Measurements from ENCODE around the gene CDKL1. TPM values are rescaled to one million over a fixed set of nuclear protein-coding genes. Genes with fewer than 3 reads are reported as not detected.

The CDKL1 gene
- total RNA-seq, 1 experiment from 2014 or later = 3.6 TPM

DNA sequence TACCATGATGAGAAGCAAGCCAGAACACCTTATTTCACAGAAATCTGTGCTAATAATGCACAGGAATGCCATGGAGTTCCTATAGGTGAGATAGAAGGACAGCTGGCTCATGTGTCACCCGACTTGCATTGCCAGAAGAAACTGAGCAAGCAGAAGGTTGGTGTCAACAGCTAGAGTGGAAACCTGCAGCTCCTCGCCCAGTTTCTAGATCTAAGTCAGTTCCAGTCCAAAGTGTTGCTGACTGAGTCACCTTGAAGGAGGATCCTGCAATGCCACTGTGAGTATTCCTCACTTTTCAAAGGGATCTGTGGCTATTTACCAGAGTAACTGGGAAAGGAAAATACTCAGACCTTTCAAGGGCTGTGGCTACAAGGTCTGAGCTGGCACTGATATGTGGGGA is 17.1 kb downstream of the CDKL1 start (continued):
- no peak for TF ChIP-seq ETV6 (CRISPR knock-in tag; IDR thresholded peaks at IDR 0.05)

DNA sequence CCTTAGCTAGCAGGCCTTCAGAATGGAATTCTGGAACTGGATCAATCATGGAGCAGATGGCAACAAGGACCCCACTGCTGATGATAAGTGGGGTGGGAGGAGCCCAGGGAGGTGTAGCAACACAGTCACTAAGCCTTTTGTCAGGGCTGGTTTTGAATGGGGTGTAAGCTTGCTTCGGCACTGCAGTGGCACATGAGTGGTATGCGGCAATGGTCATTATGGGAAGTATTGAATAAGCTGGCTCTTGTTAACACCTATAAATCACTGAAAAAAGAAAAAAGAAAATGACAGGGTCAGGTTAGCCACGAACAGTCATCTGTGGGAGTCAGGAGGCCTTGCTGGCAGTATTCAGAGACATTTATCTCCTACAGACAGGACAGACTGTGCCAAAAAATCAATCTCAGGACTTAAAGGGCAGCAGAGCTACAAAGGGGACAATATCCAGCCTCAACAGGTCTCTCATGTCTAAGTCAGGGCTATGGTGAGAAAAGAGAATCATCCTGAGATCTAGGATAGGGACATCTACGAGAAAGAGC is 19.1 kb downstream of the CDKL1 start:
- DNase-seq (ENCODE audit: low spot score) (no peak), ATAC-seq (no peak)
- ChIA-PET POLR2A (no interaction called here), CTCF (interaction anchor here (1.3 to 1.4 kb wide), 2 partner anchors 37 to 57 kb away, joined by 3 read pairs; no protein-coding TSS in a partner anchor)
- no peak overlapping the region for H3K27ac Mint-ChIP-seq
- H3K9me3 Mint-ChIP-seq = no peaks in the 10 kb centered on the region
- no peaks in the 10 kb centered on the region for H3K4me1 Mint-ChIP-seq
- TF ChIP-seq, protein P1, sequence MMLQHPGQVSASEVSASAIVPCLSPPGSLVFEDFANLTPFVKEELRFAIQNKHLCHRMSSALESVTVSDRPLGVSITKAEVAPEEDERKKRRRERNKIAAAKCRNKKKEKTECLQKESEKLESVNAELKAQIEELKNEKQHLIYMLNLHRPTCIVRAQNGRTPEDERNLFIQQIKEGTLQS (CRISPR knock-in tag; conservative IDR thresholded peaks at IDR 0.05) = no peak
- TF ChIP-seq FOXP1 (CRISPR knock-in tag; IDR thresholded peaks at IDR 0.05; ENCODE audit: borderline replicate concordance) = no peak
- TF ChIP-seq, protein P2, sequence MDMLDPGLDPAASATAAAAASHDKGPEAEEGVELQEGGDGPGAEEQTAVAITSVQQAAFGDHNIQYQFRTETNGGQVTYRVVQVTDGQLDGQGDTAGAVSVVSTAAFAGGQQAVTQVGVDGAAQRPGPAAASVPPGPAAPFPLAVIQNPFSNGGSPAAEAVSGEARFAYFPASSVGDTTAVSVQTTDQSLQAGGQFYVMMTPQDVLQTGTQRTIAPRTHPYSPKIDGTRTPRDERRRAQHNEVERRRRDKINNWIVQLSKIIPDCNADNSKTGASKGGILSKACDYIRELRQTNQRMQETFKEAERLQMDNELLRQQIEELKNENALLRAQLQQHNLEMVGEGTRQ (CRISPR knock-in tag; IDR thresholded peaks at IDR 0.05) = no peak
- H3K4me3 Mint-ChIP-seq = no peak overlapping the region
- no peaks in the 10 kb centered on the region for H3K36me3 Mint-ChIP-seq
- H3K27me3 Mint-ChIP-seq (ENCODE audit: low read depth) = no peaks in the 10 kb centered on the region

DNA sequence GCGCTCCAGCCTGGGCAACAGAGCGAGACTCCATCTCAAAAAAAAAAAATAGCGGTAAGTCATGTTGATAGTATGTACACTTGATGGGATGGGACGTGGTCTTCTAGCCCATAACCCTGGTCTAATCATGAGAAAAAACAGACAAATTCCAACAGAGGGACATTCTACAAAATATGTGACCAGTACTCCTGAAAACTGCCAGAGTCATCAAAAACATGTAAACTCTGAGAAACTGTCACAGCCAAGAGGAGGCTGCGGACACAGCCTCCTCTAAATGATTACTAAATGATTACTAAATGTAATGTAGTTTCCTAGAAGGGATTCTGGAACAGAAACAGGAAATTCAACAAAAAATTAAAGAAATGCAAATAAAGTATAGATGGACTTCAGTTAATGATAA is 20.9 kb downstream of the CDKL1 start:
- Mint-ChIP-seq H3K4me3 (no peak overlapping the region), H3K36me3 (no peaks in the 10 kb centered on the region), H3K4me1 (no peaks in the 10 kb centered on the region), H3K27me3 (ENCODE audit: low read depth) (no peaks in the 10 kb centered on the region), H3K9me3 (peaks cover 3% of the 10 kb centered on the region), H3K27ac (no peak overlapping the region)
- no peak for DNase-seq (ENCODE audit: low spot score)
- no peak for ATAC-seq
- ChIA-PET CTCF (no interaction called here), POLR2A (no interaction called here)
- TF ChIP-seq NR3C1 (CRISPR knock-in tag; conservative IDR thresholded peaks at IDR 0.05; ENCODE audit: low read depth) (no peak), FOXP1 (CRISPR knock-in tag; IDR thresholded peaks at IDR 0.05; ENCODE audit: borderline replicate concordance) (no peak), GTF2I (CRISPR knock-in tag; conservative IDR thresholded peaks at IDR 0.05) (no peak), ZNF121 (CRISPR knock-in tag; IDR thresholded peaks at IDR 0.05) (no peak), PRRX2 (CRISPR knock-in tag; IDR thresholded peaks at IDR 0.05) (no peak), NFATC4 (CRISPR knock-in tag; IDR thresholded peaks at IDR 0.05) (no peak), ZBTB21 (CRISPR knock-in tag; IDR thresholded peaks at IDR 0.05; ENCODE audit: borderline replicate concordance) (no peak), ZNF416 (CRISPR knock-in tag; IDR thresholded peaks at IDR 0.05) (no peak), HMGA2 (CRISPR knock-in tag; IDR thresholded peaks at IDR 0.05) (no peak)
- TF ChIP-seq, protein P3, sequence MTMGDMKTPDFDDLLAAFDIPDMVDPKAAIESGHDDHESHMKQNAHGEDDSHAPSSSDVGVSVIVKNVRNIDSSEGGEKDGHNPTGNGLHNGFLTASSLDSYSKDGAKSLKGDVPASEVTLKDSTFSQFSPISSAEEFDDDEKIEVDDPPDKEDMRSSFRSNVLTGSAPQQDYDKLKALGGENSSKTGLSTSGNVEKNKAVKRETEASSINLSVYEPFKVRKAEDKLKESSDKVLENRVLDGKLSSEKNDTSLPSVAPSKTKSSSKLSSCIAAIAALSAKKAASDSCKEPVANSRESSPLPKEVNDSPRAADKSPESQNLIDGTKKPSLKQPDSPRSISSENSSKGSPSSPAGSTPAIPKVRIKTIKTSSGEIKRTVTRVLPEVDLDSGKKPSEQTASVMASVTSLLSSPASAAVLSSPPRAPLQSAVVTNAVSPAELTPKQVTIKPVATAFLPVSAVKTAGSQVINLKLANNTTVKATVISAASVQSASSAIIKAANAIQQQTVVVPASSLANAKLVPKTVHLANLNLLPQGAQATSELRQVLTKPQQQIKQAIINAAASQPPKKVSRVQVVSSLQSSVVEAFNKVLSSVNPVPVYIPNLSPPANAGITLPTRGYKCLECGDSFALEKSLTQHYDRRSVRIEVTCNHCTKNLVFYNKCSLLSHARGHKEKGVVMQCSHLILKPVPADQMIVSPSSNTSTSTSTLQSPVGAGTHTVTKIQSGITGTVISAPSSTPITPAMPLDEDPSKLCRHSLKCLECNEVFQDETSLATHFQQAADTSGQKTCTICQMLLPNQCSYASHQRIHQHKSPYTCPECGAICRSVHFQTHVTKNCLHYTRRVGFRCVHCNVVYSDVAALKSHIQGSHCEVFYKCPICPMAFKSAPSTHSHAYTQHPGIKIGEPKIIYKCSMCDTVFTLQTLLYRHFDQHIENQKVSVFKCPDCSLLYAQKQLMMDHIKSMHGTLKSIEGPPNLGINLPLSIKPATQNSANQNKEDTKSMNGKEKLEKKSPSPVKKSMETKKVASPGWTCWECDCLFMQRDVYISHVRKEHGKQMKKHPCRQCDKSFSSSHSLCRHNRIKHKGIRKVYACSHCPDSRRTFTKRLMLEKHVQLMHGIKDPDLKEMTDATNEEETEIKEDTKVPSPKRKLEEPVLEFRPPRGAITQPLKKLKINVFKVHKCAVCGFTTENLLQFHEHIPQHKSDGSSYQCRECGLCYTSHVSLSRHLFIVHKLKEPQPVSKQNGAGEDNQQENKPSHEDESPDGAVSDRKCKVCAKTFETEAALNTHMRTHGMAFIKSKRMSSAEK (CRISPR knock-in tag; IDR thresholded peaks at IDR 0.05; ENCODE audit: borderline replicate concordance) = no peak
- TF ChIP-seq, protein P4, sequence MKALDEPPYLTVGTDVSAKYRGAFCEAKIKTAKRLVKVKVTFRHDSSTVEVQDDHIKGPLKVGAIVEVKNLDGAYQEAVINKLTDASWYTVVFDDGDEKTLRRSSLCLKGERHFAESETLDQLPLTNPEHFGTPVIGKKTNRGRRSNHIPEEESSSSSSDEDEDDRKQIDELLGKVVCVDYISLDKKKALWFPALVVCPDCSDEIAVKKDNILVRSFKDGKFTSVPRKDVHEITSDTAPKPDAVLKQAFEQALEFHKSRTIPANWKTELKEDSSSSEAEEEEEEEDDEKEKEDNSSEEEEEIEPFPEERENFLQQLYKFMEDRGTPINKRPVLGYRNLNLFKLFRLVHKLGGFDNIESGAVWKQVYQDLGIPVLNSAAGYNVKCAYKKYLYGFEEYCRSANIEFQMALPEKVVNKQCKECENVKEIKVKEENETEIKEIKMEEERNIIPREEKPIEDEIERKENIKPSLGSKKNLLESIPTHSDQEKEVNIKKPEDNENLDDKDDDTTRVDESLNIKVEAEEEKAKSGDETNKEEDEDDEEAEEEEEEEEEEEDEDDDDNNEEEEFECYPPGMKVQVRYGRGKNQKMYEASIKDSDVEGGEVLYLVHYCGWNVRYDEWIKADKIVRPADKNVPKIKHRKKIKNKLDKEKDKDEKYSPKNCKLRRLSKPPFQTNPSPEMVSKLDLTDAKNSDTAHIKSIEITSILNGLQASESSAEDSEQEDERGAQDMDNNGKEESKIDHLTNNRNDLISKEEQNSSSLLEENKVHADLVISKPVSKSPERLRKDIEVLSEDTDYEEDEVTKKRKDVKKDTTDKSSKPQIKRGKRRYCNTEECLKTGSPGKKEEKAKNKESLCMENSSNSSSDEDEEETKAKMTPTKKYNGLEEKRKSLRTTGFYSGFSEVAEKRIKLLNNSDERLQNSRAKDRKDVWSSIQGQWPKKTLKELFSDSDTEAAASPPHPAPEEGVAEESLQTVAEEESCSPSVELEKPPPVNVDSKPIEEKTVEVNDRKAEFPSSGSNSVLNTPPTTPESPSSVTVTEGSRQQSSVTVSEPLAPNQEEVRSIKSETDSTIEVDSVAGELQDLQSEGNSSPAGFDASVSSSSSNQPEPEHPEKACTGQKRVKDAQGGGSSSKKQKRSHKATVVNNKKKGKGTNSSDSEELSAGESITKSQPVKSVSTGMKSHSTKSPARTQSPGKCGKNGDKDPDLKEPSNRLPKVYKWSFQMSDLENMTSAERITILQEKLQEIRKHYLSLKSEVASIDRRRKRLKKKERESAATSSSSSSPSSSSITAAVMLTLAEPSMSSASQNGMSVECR (CRISPR knock-in tag; IDR thresholded peaks at IDR 0.05; ENCODE audit: borderline replicate concordance) = no peak
- TF ChIP-seq, protein P5, sequence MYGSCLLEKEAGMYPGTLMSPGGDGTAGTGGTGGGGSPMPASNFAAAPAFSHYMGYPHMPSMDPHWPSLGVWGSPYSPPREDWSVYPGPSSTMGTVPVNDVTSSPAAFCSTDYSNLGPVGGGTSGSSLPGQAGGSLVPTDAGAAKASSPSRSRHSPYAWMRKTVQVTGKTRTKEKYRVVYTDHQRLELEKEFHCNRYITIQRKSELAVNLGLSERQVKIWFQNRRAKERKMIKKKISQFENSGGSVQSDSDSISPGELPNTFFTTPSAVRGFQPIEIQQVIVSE (CRISPR knock-in tag; IDR thresholded peaks at IDR 0.05; ENCODE audit: borderline replicate concordance) = no peak
- TF ChIP-seq, protein P6, sequence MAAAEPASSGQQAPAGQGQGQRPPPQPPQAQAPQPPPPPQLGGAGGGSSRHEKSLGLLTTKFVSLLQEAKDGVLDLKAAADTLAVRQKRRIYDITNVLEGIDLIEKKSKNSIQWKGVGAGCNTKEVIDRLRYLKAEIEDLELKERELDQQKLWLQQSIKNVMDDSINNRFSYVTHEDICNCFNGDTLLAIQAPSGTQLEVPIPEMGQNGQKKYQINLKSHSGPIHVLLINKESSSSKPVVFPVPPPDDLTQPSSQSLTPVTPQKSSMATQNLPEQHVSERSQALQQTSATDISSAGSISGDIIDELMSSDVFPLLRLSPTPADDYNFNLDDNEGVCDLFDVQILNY (CRISPR knock-in tag; IDR thresholded peaks at IDR 0.05) = no peak

Data from WTC11 (cell line).